K562 (cell line): ENCODE data around the gene ZBTB38.

Experiments
- BACH1 ChIP-seq: fragments of 200-800 bp; sonication (Bioruptor generic); IDR thresholded peaks from 2 replicates; pipeline ENCODE4 v1.6.1; 2016; ENCODE audit warnings: missing genetic modification characterization, missing compliant biosample characterization
- CHD2 ChIP-seq: IDR thresholded peaks from 2 replicates; pipeline ENCODE4 v1.6.1; 2011; ENCODE audit warnings: low read depth, low read length
- EP300 ChIP-seq: IDR thresholded peaks from 2 replicates; pipeline ENCODE4 v1.6.1; 2012; ENCODE audit warnings: low read length, improper control_type of control experiment
- EZH2 ChIP-seq: IDR thresholded peaks from 2 replicates; pipeline ENCODE4 v1.6.1; 2012; ENCODE audit warnings: low read depth, mild to moderate bottlenecking, inconsistent platforms, low read length, borderline replicate concordance
- HES1 ChIP-seq: fragments of 450-650 bp; IDR thresholded peaks from 2 replicates; pipeline ENCODE4 v1.6.1; 2016; ENCODE audit warnings: low read depth, mild to moderate bottlenecking, moderate library complexity
- JUN ChIP-seq, 2 experiments: sonication (generic) in 1 of 2; formaldehyde crosslinking in 1 of 2; IDR thresholded peaks; 2 replicates each; pipeline versions ENCODE4 v1.6.1 to v1.8.0; 2012 to 2022; ENCODE audit warnings: borderline replicate concordance in 2 of 2, mild to moderate bottlenecking in 2 of 2, improper control_type of control experiment in 1 of 2, low read depth in 1 of 2, low read length in 1 of 2, missing genetic modification reagents in 1 of 2
- RBM39 ChIP-seq: fragments of 200-400 bp; formaldehyde crosslinking; optimal IDR thresholded peaks from 2 replicates; pipeline ENCODE3; 2018; ENCODE audit warnings: low read depth, low read length
- SP2 ChIP-seq: IDR thresholded peaks from 2 replicates; pipeline ENCODE4 v1.6.1; 2011; ENCODE audit warnings: mild to moderate bottlenecking, low read depth, low read length, moderate library complexity; ENCODE audit not compliant: poor library complexity, severe bottlenecking; ENCODE audit errors: extremely low read depth
- SPI1 ChIP-seq: IDR thresholded peaks from 2 replicates; pipeline ENCODE4 v1.6.1; 2011; ENCODE audit warnings: low read depth, low read length, control low read depth, borderline replicate concordance
- ZZZ3 ChIP-seq: fragments of 450-650 bp; IDR thresholded peaks from 2 replicates; pipeline ENCODE4 v1.6.1; 2016; ENCODE audit warnings: antibody characterized with exemption, mild to moderate bottlenecking, moderate library complexity

GRCh38 chr3:141367038-141367730 lies 1.1 kb upstream of the ZBTB38 start:
- TF ChIP-seq EZH2 (no peak), RBM39 (no peak), JUN (IDR thresholded peaks at IDR 0.05; ENCODE audit: borderline replicate concordance, low read depth, low read length) (no peak), JUN (CRISPR knock-in tag; IDR thresholded peaks at IDR 0.05; ENCODE audit: borderline replicate concordance) (no peak), HES1 (no peak), SPI1 (no peak), SP2 (no peak), EP300 (no peak), CHD2 (no peak), ZZZ3 (no peak), BACH1 (tag) (no peak)
